Measurements from ENCODE around the gene RHCE.
"Not testable (repeated sequence)": the region's sequence is repeated elsewhere in the genome, so short reads cannot be mapped to it uniquely, and the experiment has no call there.

The RHCE gene

GRCh38 chr1:25420715-25421114, at the start of gene RHCE:
RHCE (minus strand) TSS chr1:25420825; CDS start chr1:25420786, 39 bp downstream.
- not testable (repeated sequence) for DNase-seq

GRCh38 chr1:25469177-25469576, 48.6 kb upstream of the RHCE start:
- DNase-seq, result no peak

GRCh38 chr1:25468033-25468432, 47.4 kb upstream of the RHCE start:
- DNase-seq, result no peak

GRCh38 chr1:25467616-25468015, 47.0 kb upstream of the RHCE start:
- DNase-seq, result no peak

- DNase-seq, result no peak
These were observed 46.6 kb upstream of the RHCE start for GRCh38 chr1:25467193-25467592.

GRCh38 chr1:25462732-25463131, 42.1 kb upstream of the RHCE start:
- DNase-seq, result no peak

GRCh38 chr1:25461849-25462248, 41.2 kb upstream of the RHCE start:
- DNase-seq, result no peak

- not testable (repeated sequence) for DNase-seq
These were observed 40.2 kb upstream of the RHCE start for GRCh38 chr1:25460816-25461215.

GRCh38 chr1:25460020-25460419, 39.4 kb upstream of the RHCE start:
- DNase-seq, result no peak

GRCh38 chr1:25458541-25459298, 38.1 kb upstream of the RHCE start:
- DNase-seq, result no peak

- no peak for DNase-seq
These were observed 35.9 kb upstream of the RHCE start for GRCh38 chr1:25456502-25456901.

GRCh38 chr1:25451908-25452307, 31.3 kb upstream of the RHCE start:
- DNase-seq, result no peak

GRCh38 chr1:25450891-25451290, 30.3 kb upstream of the RHCE start:
- DNase-seq, result no peak

GRCh38 chr1:25447547-25447946, 26.9 kb upstream of the RHCE start:
- no peak for DNase-seq

GRCh38 chr1:25445993-25446538, 25.4 kb upstream of the RHCE start:
- DNase-seq, result no peak

GRCh38 chr1:25444604-25445003, 24.0 kb upstream of the RHCE start:
- not testable (repeated sequence) for DNase-seq

- no peak for DNase-seq
These were observed 22.5 kb upstream of the RHCE start for GRCh38 chr1:25443030-25443699.

GRCh38 chr1:25442178-25442577, 21.6 kb upstream of the RHCE start:
- DNase-seq, result no peak

GRCh38 chr1:25439287-25439686, 18.7 kb upstream of the RHCE start:
- DNase-seq, result no peak

- DNase-seq, result no peak
These were observed 17.0 kb upstream of the RHCE start for GRCh38 chr1:25437672-25438071.

GRCh38 chr1:25435397-25436108, 14.9 kb upstream of the RHCE start:
- no peak for DNase-seq

- DNase-seq, result no peak
These were observed 13.0 kb upstream of the RHCE start for GRCh38 chr1:25433389-25434186.

All from CD4-positive, alpha-beta T cell treated with Interferon gamma for 1 hour (primary cell).